Measurements from ENCODE around the gene ZBTB40.

Gene ZBTB40

DNA sequence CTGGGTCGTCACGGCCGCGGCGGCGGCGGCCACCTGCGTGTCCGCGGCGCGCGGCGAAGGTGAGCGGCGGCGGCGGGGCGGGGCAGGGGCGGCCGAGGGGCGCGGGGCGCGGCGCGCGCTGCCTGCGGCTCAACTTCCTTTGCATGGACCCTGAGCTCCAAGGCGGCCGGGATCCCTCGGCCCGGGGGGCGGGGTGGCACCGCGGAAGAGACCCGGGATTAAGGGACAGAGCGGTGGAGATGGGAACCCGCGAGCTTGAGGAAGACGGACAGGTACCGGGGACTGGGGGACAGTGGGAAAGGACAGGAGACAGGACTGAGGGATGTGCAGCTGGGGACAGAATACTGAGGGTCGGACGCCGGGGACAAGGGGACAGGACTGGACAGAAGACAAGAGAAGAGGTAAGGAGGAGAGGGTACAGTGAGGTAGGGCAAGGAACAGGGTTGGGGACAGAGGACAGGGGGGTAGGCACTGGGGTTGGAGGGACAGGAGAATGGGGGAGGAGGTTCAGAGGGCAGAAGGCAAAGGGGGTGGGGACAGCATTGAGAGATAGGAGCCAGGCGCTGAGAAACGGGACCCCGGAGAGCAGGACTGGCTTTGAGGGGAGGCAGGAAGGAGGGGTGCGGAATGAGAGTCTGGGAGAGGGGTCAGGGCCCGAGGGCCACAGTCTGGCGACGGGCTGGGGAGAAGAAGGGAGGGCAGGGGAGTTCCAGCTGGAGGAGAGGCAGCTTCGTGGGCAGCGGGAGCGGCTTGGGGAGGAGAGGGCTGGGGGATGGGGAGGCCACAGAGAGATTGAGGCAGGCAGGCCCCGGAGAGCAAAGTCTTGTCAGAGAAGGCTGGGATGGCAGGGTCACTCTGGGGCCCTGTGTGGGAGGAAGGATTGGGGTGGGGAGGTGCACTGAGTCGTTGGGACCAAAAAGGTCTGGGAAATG, 112.3 kb downstream of the ZBTB40 start:
- no peak for DNase-seq

DNA sequence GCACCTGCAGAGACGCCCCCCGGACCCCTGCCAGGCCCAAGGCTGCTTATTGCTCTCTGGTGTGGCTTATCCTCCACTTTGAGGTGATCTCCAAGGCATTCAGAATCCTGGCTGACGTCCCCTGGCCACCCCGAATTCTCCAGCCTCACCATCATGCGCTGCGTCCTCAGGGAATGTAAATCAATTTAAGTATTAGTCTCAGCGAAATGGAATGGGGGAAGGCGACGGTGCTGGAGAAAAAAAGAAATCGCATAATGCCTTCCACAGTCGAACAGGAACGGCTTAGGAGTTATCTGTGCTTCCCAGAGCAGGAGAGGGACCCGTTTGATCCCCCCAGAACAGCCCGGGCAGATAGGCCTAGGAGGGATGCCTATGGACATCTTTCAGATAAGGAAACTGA, 114.5 kb downstream of the ZBTB40 start:
- DNase-seq: no peak

DNA sequence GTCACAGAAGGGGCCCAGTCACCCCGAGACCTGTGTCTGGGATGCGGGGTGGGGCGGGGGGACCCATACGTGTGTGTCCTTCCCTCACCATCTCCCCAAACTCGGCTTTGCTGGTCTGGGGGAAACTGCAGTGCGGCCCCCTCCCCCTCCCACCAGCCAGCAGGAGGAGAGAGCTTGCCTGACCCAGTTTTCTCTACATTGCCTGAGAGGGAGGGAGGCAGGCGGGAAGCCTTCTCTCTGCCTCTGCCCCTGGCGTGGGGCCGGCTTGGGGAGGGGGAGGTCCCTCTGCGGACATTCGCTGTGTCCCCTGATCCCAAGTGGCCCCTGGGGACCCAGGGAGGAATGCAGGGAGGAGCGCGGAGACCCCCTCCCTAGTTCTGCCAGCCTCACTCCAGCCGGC, 115.5 kb downstream of the ZBTB40 start:
- no peak for DNase-seq

DNA sequence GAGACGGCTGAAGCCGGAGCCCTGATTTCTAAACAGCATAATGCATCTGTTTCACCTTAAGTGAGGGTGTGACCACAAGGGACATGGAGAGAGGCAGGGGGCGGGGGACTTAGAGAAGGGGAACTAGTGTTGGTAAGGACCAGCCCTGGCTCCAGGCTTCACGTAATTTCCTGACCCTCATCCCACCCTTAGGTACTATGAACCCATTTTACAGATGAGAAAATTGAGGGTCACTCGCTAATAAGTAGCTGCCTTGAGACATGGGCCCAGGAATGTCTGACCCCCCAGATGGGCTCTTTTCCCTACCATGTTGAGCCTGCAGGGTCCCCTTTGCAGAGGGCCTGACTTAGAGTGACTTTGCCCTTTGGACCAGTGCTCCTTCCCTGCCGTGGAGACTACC, 116.3 kb downstream of the ZBTB40 start:
- no peak for DNase-seq

DNA sequence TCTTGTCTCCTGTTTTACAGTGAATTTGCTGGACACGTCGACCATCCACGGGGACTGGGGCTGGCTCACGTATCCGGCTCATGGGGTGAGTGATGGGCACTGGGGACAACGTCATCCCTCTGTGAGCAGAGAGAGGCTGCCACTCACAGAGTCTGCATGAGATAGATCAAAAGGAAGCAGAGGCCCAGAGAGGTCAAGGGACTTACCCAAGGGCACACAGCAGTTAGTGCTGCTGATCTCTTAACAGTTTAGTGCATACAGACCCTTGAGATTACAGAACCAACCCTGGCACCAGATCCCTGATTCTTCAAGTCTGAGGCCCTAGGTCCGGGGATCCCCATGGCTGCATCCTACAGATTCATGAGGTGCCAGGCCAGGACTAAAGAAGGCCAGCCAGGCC, 117.6 kb downstream of the ZBTB40 start:
- DNase-seq: no peak

DNA sequence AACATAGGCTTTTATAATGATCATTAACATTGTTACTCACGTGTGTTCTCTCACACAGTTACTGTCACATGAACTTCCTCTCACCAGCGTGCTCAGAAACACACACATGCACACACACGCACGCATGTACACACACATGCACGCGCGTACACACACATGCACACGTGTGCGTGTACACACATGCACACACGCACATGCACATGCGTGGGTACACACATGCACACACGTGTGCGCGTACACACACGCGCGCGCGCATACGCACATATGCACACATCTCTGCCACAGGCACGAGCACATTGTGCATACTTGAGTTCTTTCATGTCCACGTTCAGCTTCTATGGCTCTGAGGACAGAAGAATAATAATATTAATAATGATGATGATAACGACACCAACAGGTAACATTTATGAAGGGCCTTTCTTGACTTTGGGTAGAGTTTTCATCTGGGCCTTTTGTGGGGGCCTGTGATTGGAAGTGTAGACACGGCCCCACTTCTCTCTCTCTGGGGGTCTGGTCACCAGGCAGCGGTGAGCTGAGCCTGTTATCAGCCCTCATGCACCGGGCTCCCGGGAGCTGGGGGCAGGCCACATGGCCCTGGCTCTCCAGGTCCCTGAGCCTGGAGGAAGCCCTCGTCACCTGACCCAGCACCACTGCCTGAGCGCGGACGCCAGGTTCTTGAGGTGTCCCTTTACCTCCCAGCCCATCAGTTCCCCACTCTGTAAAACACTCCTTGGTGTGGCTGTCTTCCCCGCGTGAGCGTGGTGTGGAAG, 118.7 kb downstream of the ZBTB40 start:
- DNase-seq: no peak

DNA sequence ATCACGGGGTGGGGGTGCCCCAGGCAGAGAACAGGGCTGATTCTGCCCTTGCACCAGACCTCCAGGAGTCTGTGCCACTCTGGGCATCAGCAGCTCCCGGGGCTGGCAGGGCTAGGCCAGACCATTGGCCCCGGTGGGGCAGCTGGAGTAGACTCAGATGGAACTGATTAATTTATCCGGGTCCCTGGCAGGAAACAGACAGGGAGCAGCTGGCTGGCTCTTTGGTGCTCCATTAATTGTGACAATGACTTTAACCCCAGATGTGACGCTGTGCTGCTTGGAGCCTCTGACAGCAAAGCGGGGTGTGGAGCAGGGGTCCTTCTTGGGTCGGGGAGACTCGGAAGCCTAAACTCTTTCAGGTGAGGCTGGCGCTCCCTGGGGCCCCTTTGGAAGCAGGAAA, 121.2 kb downstream of the ZBTB40 start:
- no peak for DNase-seq

DNA sequence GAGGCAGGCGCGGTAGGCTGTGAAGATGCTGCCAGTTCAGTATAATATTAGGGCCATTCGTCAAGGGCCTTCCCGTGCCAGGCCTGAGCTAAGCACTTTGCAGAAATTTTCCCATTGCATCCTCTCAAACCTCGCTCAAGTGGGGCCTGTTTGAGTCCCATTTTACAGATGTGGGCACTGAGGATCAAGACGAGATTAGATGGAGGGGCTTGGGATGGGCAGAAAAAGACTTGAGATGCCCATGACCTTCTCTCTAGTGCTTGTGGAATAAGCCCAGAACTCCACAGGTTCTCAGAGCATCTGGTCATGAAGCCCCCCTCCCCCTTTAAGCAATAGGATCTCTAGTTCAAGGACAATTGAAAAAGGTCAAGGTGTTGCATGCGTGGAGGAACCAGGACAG, 121.6 kb downstream of the ZBTB40 start:
- DNase-seq: no peak

DNA sequence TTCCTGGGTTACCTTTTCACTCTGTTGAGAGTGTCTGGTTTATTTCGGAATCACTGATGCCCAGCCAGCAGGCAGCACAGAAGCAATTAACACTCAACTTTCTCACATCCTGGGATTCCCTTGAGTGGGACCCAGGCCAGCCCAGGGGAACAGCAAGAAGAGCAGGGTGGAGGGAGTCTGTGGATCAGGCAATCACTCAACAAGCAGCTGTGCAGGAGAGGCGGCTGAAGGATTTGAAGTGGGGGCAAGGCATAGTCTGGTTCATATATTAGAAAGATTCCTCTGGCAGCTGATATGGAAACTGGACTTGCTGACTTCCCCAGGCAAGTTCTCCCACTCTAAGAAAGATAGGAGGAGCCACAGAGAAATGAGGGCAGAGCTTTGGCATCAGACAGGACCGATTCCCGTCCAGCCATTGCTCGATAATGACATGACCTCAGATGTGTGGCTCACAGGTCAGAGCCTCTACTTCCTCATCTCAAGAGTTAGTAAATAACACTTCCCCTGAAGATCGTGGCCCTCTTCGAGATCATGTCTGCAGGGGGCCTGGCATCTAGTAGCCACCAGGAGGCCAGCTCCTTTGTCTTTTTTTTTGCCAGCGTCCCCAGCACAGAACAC, 124.0 kb downstream of the ZBTB40 start:
- DNase-seq: no peak

DNA sequence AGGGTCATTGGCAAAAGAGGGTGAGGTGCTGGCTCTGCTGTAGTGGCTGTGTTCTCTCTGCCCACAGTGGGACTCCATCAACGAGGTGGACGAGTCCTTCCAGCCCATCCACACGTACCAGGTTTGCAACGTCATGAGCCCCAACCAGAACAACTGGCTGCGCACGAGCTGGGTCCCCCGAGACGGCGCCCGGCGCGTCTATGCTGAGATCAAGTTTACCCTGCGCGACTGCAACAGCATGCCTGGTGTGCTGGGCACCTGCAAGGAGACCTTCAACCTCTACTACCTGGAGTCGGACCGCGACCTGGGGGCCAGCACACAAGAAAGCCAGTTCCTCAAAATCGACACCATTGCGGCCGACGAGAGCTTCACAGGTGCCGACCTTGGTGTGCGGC, 124.5 kb downstream of the ZBTB40 start:
- DNase-seq: no peak

DNA sequence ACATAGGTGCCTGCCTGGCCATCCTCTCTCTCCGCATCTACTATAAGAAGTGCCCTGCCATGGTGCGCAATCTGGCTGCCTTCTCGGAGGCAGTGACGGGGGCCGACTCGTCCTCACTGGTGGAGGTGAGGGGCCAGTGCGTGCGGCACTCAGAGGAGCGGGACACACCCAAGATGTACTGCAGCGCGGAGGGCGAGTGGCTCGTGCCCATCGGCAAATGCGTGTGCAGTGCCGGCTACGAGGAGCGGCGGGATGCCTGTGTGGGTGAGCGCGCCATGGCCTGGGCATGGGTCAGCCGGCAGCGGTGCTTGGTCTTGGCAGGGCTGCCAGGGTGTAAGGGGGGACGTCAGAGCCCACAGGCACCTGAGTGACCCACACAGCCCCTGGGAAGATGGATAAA, 125.0 kb downstream of the ZBTB40 start:
- DNase-seq: no peak

DNA sequence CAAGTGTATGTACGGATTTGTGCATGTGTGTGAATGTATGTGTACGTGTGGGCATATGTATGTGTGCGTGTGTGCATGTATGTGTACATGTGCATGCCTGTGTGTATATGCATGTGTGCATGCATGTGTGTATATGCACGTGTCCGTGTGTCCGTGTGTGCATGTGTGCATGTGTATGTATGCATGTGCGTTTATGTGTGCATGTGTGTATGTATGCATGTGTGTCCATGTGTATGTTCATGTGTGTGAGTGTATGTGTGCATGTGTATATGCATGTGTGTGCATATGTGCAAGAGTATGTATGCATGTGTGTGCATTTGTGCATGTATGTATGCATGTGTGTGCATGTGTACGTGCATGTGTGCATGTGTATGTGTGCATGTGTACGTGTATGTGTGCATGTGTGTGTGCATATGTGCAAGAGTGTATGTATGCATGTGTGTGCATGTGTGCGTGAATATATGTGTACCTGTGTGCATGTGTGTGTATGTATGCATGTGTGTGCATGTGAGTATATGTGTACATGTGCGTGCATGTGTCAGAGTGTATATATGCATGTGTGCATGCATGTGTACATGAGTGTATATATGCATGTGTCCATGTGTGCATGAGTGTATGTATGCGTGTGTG, 127.2 kb downstream of the ZBTB40 start:
- no peak for DNase-seq

DNA sequence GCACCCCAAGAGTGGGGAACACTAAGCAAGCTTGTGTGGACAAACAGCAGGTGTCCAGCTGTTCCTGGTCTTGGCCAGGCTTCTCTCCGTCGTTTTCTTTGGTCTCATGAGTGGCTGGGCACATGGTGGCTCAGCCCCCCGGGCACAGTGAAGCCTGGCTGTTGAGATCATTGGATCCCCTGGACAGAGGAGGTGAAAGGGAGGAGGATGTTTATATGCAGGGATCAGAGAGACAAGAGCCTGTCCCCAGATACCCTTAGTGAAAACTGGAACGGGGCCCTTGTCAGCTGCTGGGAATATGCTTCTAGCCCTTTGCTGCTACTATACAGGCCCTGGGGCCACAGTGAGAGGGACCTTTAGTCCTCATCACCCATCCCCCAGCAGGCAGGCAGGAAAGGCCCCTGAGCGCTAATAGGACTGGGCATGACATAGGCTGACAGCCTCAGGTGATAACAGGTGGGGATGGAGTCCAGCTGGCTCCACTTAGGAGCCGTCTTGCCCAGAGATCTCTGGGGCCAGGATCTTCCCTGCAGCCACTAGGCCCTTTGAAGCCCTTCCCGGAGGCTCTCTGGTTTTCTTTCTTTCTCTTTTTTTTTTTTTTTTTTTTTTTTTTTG, 128.0 kb downstream of the ZBTB40 start:
- DNase-seq: no peak

Data from NCI-H2227 treated with DMSO at 0.1 percent for 48 hours (cell line).